Stimulated activated CD8-positive, alpha-beta memory T cell treated with anti-CD3 and anti-CD28 coated beads, Interleukin-7, amount 100 ng/mL, for 48 hours (primary cell): Measurements from ENCODE around the gene KNCN.

Source experiments
- DNase-seq, 2 donors: peaks; one replicate each; pipeline ENCODE4 v3.0.0-alpha.2; 2020; ENCODE audit warnings: low read depth in 1 of 2; ENCODE audit errors: extremely low read depth in 1 of 2

The KNCN gene

GRCh38 chr1:46506470-46507219, 44.8 kb downstream of the KNCN start:
- DNase-seq = no peak

GRCh38 chr1:46503421-46503820, 48.0 kb downstream of the KNCN start:
- no peak for DNase-seq

- no peak for DNase-seq
Measured at GRCh38 chr1:46501528-46501927, 49.9 kb downstream of the KNCN start.

- DNase-seq = no peak
Measured at GRCh38 chr1:46497665-46498064, 53.8 kb downstream of the KNCN start.

- DNase-seq = no peak
Measured at GRCh38 chr1:46497020-46497419, 54.4 kb downstream of the KNCN start.

GRCh38 chr1:46496505-46496904, 54.9 kb downstream of the KNCN start:
- DNase-seq = no peak

- no peak for DNase-seq
Measured at GRCh38 chr1:46495778-46496177, 55.7 kb downstream of the KNCN start.
